ENCODE measurements around the gene SYNJ1.

- no peak for TF ChIP-seq GATA3 (IDR thresholded peaks at IDR 0.05; ENCODE audit: low read depth, low read length)
- TF ChIP-seq GATA2 (IDR thresholded peaks at IDR 0.05; ENCODE audit: low read depth, low read length) = no peak
Observed at GRCh38 chr21:32716486-32716885, 11.3 kb downstream of the SYNJ1 start.

All from SH-SY5Y (cell line).